Spinal cord (tissue), 10 donors: ENCODE data around the gene INS. TPM values are rescaled to one million over a fixed set of nuclear protein-coding genes. Genes with fewer than 3 reads are reported as not detected.

Experiments
- DNase-seq, 6 donors: peaks; one replicate each; pipeline versions ENCODE4 v3.0.0 to v3.0.0-alpha.2; 2013 to 2015; ENCODE audit warnings: low spot score in 6 of 6, low read depth in 4 of 6
- H3K27ac ChIP-seq: one replicate; pipeline ENCODE4 v1.5.1; 2013; ENCODE audit warnings: low read depth, low read length, control low read depth
- H3K27me3 ChIP-seq: one replicate; pipeline ENCODE4 v1.6.1; 2013; ENCODE audit warnings: low read length; ENCODE audit not compliant: control insufficient read depth, insufficient read depth
- H3K36me3 ChIP-seq: one replicate; pipeline ENCODE4 v1.6.1; 2013; ENCODE audit warnings: low read length; ENCODE audit not compliant: control insufficient read depth, insufficient read depth
- H3K4me1 ChIP-seq: one replicate; pipeline ENCODE4 v1.6.1; 2013; ENCODE audit warnings: low read length; ENCODE audit not compliant: control insufficient read depth, insufficient read depth
- H3K4me3 ChIP-seq: one replicate; pipeline ENCODE4 v1.5.1; 2013; ENCODE audit warnings: low read depth, low read length, control low read depth
- H3K9me3 ChIP-seq: one replicate; pipeline ENCODE4 v1.6.1; 2013; ENCODE audit warnings: low read length; ENCODE audit not compliant: control insufficient read depth, insufficient read depth
- WGBS: methylation state at CpG from one replicate; pipeline ENCODE4 v1.1.5; 2013; ENCODE audit warnings: missing lambda C conversion rate; ENCODE audit not compliant: insufficient coverage; 5-methylcytosine and 5-hydroxymethylcytosine counted together
- polyA plus RNA-seq, 2 donors: library from polyadenylated mRNA; unstranded; fragments of 120-200 nt; gene quantifications; one replicate each; pipeline ENCODE4 v1.2.1, GENCODE V29; 2013; ENCODE audit not compliant: insufficient read length in 2 of 2
- total RNA-seq, 2 donors: library from RNA; depleted of rRNA in 1 of 2; stranded (reverse); fragments of 120-200 nt in 1 of 2; fragments of >200 nt in 1 of 2; gene quantifications; one replicate each; pipeline versions ENCODE4 v1.2.3 to v1.2.4, GENCODE V29; 2013 to 2014
- donor health status: healthy.

INS gene
- total and polyA plus RNA-seq, 4 donors: not detected

GRCh38 chr11:2122907-2123627 is 37.9 kb downstream of the INS start:
- Histone ChIP-seq H3K4me1 (peaks cover 7% of the 10 kb centered on the region), H3K27ac (no peak overlapping the region), H3K27me3 (peaks cover 8% of the 10 kb centered on the region), H3K9me3 (no peaks in the 10 kb centered on the region), H3K36me3 (no peaks in the 10 kb centered on the region), H3K4me3 (no peak overlapping the region)
- WGBS: 79% methylated on average over 12 of the region's 13 CpGs
- no peak for DNase-seq

- DNase-seq: peak in 1 of 6 donors; percentile 27
- 45% methylated on average over 19 of the region's 19 CpGs for WGBS
- Histone ChIP-seq H3K36me3 (no peaks in the 10 kb centered on the region), H3K27me3 (peaks cover 8% of the 10 kb centered on the region), H3K27ac (no peak overlapping the region), H3K4me1 (peaks cover 7% of the 10 kb centered on the region), H3K9me3 (no peaks in the 10 kb centered on the region), H3K4me3 (no peak overlapping the region)
These were observed 38.6 kb downstream of the INS start for GRCh38 chr11:2122222-2122906.

GRCh38 chr11:2121227-2122130 is 39.5 kb downstream of the INS start:
- H3K27me3 ChIP-seq: peaks cover 8% of the 10 kb centered on the region
- H3K9me3 ChIP-seq: no peaks in the 10 kb centered on the region
- WGBS: 83% methylated on average over 20 of the region's 21 CpGs
- H3K4me3 ChIP-seq: no peak overlapping the region
- no peak for DNase-seq
- no peaks in the 10 kb centered on the region for H3K36me3 ChIP-seq
- H3K27ac ChIP-seq: no peak overlapping the region
- H3K4me1 ChIP-seq: peaks cover 7% of the 10 kb centered on the region

- H3K4me3 ChIP-seq: no peak overlapping the region
- no peaks in the 10 kb centered on the region for H3K9me3 ChIP-seq
- H3K27me3 ChIP-seq: peaks cover 8% of the 10 kb centered on the region
- H3K4me1 ChIP-seq: peaks cover 7% of the 10 kb centered on the region
- WGBS: 46% methylated on average over 9 of the region's 23 CpGs
- DNase-seq: no peak
- no peak overlapping the region for H3K27ac ChIP-seq
- no peaks in the 10 kb centered on the region for H3K36me3 ChIP-seq
These were observed 40.5 kb downstream of the INS start for GRCh38 chr11:2120359-2121100.

GRCh38 chr11:2118677-2119076 is 42.3 kb downstream of the INS start:
- Histone ChIP-seq H3K4me3 (no peak overlapping the region), H3K4me1 (peaks cover 7% of the 10 kb centered on the region), H3K36me3 (no peaks in the 10 kb centered on the region), H3K9me3 (no peaks in the 10 kb centered on the region), H3K27ac (no peak overlapping the region), H3K27me3 (peaks cover 8% of the 10 kb centered on the region)
- no peak for DNase-seq
- WGBS: no CpG with 5 or more reads among the region's 4 CpGs

GRCh38 chr11:2116680-2117079 is 44.3 kb downstream of the INS start:
- Histone ChIP-seq H3K27ac (no peak overlapping the region), H3K36me3 (no peaks in the 10 kb centered on the region), H3K4me1 (no peaks in the 10 kb centered on the region), H3K27me3 (peaks cover 5% of the 10 kb centered on the region), H3K4me3 (no peak overlapping the region), H3K9me3 (no peaks in the 10 kb centered on the region)
- 100% methylated on average over 1 of the region's 1 CpG for WGBS
- DNase-seq: no peak

- Histone ChIP-seq H3K27ac (no peak overlapping the region), H3K9me3 (no peaks in the 10 kb centered on the region), H3K4me1 (no peaks in the 10 kb centered on the region), H3K4me3 (no peak overlapping the region), H3K27me3 (peaks cover under 1% of the 10 kb centered on the region), H3K36me3 (no peaks in the 10 kb centered on the region)
- 87% methylated on average over 6 of the region's 12 CpGs for WGBS
- no peak for DNase-seq
These were observed 45.7 kb downstream of the INS start for GRCh38 chr11:2115308-2115707.

- no peak overlapping the region for H3K27ac ChIP-seq
- H3K9me3 ChIP-seq: no peaks in the 10 kb centered on the region
- no peak overlapping the region for H3K4me3 ChIP-seq
- no peak for DNase-seq
- no peaks in the 10 kb centered on the region for H3K36me3 ChIP-seq
- peaks cover 2% of the 10 kb centered on the region for H3K4me1 ChIP-seq
- H3K27me3 ChIP-seq: no peaks in the 10 kb centered on the region
- WGBS: 85% methylated on average over 30 of the region's 32 CpGs
These were observed 46.4 kb downstream of the INS start for GRCh38 chr11:2114430-2115241.
